NCI-H2196 treated with DMSO at 0.1 percent for 48 hours (cell line): ENCODE data around the gene KRTAP5-11.
"Not testable (repeated sequence)": the region's sequence is repeated elsewhere in the genome, so short reads cannot be mapped to it uniquely, and the experiment has no call there.

Experiments
- DNase-seq: peaks from one replicate; lab custom pipeline; 2025; ENCODE audit not compliant: unreplicated experiment; lab: John Stamatoyannopoulos, UW

KRTAP5-11 gene

GRCh38 chr11:71582309-71582895 is at the start of gene KRTAP5-11:
KRTAP5-11 (minus strand) TSS chr11:71582875; CDS start chr11:71582837, 38 bp downstream.
- no peak for DNase-seq

- not testable (repeated sequence) for DNase-seq
Measured at GRCh38 chr11:71631551-71631950, 48.9 kb upstream of the KRTAP5-11 start.

GRCh38 chr11:71630071-71630470 is 47.4 kb upstream of the KRTAP5-11 start:
- DNase-seq = not testable (repeated sequence)

GRCh38 chr11:71628943-71629342 is 46.3 kb upstream of the KRTAP5-11 start:
- DNase-seq = not testable (repeated sequence)

- not testable (repeated sequence) for DNase-seq
Measured at GRCh38 chr11:71623226-71623625, 40.6 kb upstream of the KRTAP5-11 start.

- DNase-seq = not testable (repeated sequence)
Measured at GRCh38 chr11:71622561-71622960, 39.9 kb upstream of the KRTAP5-11 start.

- DNase-seq = not testable (repeated sequence)
Measured at GRCh38 chr11:71615003-71615402, 32.3 kb upstream of the KRTAP5-11 start.

- DNase-seq = not testable (repeated sequence)
Measured at GRCh38 chr11:71614366-71614917, 31.8 kb upstream of the KRTAP5-11 start.

GRCh38 chr11:71613931-71614330 is 31.3 kb upstream of the KRTAP5-11 start:
- not testable (repeated sequence) for DNase-seq

GRCh38 chr11:71611218-71611910 is 28.7 kb upstream of the KRTAP5-11 start:
- not testable (repeated sequence) for DNase-seq

- not testable (repeated sequence) for DNase-seq
Measured at GRCh38 chr11:71608272-71608671, 25.6 kb upstream of the KRTAP5-11 start.

GRCh38 chr11:71607520-71608216 is 25.0 kb upstream of the KRTAP5-11 start:
- DNase-seq = not testable (repeated sequence)

GRCh38 chr11:71606853-71607519 is 24.3 kb upstream of the KRTAP5-11 start:
- not testable (repeated sequence) for DNase-seq

- DNase-seq = not testable (repeated sequence)
Measured at GRCh38 chr11:71604798-71605488, 22.3 kb upstream of the KRTAP5-11 start.

GRCh38 chr11:71603221-71603620 is 20.5 kb upstream of the KRTAP5-11 start:
- not testable (repeated sequence) for DNase-seq

- DNase-seq = not testable (repeated sequence)
Measured at GRCh38 chr11:71589546-71589920, 6.9 kb upstream of the KRTAP5-11 start.

GRCh38 chr11:71588822-71589545 is 6.3 kb upstream of the KRTAP5-11 start:
- not testable (repeated sequence) for DNase-seq

GRCh38 chr11:71588314-71588713 is 5.6 kb upstream of the KRTAP5-11 start:
- DNase-seq = not testable (repeated sequence)

GRCh38 chr11:71585673-71586072 is 3.0 kb upstream of the KRTAP5-11 start:
- not testable (repeated sequence) for DNase-seq

GRCh38 chr11:71582969-71583368 is 294 bp upstream of the KRTAP5-11 start:
- not testable (repeated sequence) for DNase-seq
